GM23338 (cell line): Measurements from ENCODE around the gene MAPK8IP3.

Source experiments
- STAT1 ChIP-seq: IDR thresholded peaks from one replicate; pipeline ENCODE4 v1.6.1; 2016; ENCODE audit warnings: antibody characterized with exemption; ENCODE audit not compliant: unreplicated experiment
- TF ChIP-seq, protein P1 (sequence below), 2 experiments: fragments of 200-600 bp in 1 of 2; sonication (generic) in 1 of 2; conservative IDR thresholded peaks; 2 replicates each; pipeline versions ENCODE4 v1.5.1 to v1.6.1; 2016 to 2017; ENCODE audit warnings: antibody characterized with exemption in 2 of 2, low read depth in 2 of 2, mild to moderate bottlenecking in 2 of 2, moderate library complexity in 1 of 2

DNA sequence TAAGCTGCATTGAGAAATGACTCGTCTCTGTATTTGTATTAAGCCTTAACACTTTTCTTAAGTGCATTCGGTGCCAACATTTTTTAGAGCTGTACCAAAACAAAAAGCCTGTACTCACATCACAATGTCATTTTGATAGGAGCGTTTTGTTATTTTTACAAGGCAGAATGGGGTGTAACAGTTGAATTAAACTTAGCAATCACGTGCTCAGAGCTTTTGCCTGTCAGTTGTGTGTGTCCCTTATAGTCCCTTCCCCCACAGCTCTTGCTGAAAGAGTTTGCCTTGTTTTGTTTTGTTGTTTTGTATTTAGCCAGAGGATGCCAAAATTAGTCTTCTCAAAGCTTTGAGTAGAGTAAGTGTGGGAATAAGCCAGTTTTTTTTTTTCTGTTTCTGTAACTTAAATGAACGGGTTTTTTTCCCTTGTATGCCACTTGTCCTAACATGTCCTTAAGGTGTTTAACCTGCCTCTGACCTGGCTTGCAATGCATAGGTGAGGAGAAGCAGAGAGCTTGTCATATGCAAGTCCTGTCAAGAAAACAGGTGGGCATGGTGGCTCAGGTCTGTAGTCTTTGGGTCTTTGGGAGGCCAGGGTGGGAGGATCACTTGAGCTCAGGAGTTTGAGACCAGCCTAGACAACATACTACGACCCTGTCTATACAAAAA lies 4.6 kb upstream of the MAPK8IP3 start:
- TF ChIP-seq, protein P1, sequence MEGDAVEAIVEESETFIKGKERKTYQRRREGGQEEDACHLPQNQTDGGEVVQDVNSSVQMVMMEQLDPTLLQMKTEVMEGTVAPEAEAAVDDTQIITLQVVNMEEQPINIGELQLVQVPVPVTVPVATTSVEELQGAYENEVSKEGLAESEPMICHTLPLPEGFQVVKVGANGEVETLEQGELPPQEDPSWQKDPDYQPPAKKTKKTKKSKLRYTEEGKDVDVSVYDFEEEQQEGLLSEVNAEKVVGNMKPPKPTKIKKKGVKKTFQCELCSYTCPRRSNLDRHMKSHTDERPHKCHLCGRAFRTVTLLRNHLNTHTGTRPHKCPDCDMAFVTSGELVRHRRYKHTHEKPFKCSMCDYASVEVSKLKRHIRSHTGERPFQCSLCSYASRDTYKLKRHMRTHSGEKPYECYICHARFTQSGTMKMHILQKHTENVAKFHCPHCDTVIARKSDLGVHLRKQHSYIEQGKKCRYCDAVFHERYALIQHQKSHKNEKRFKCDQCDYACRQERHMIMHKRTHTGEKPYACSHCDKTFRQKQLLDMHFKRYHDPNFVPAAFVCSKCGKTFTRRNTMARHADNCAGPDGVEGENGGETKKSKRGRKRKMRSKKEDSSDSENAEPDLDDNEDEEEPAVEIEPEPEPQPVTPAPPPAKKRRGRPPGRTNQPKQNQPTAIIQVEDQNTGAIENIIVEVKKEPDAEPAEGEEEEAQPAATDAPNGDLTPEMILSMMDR (conservative IDR thresholded peaks at IDR 0.05; ENCODE audit: low read depth in 2 of 2) = no peak
- no peak for TF ChIP-seq STAT1
